Measurements from ENCODE around the gene ATP2A3. TPM values are rescaled to one million over a fixed set of nuclear protein-coding genes. Genes with fewer than 3 reads are reported as not detected.

ATP2A3 gene
- polyA plus RNA-seq, 1 donor from 2014 or later, result not detected

DNA sequence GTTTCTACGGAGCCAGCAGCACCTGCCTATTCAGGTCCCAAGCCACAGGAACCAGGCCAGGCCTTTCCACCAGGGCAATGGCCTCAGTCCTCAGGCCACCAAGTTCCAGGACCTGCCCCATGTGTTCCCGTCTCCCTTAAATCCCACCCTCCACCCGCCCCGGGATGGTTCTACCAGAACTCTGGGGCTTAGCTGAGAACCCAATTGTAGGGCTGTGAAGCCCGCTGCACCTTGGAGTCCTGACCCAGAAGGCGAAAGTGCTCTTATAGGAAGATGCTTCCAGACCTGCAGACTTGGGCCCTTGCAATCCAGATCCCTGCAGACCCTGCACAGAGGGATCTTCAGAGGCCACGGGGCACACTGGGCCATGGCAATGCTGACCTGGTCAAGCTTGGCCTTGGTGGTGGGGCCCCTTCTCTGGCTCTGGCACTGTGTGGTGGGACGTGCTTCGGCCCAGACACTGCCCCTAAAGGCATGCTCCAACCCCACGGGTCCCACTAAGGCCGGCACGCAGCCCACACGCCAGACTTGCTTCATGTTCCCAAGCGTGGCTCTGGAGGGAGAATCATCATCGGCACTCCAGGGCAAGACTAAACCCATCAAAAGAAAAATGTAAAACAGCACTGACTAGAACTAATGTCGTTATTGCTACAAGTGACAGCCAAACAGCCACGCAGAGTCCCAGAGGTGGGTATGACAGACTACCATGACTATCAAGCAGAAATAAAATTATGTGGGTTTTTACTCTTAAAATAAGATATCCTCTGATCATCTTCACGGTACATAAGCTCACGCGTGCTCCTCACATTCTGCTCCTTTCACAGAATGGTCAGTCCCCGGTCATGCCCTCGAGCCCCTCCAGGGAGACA, 41.3 kb upstream of the ATP2A3 start:
- no peak overlapping the region for H3K4me2 ChIP-seq (ENCODE audit: low read length)
- H2AFZ ChIP-seq (ENCODE audit: low read depth, low read length), result no peak overlapping the region
- no peak overlapping the region for H3K9ac ChIP-seq (ENCODE audit: low read length)
- no peaks in the 10 kb centered on the region for H3F3A ChIP-seq (ENCODE audit: insufficient read depth, low read length, poor library complexity, severe bottlenecking)
- no peaks in the 10 kb centered on the region for H3K9me2 ChIP-seq (ENCODE audit: insufficient read depth, low read length)
- H3K27ac ChIP-seq (ENCODE audit: low read length), result no peak overlapping the region
- no peak for TF ChIP-seq EP300 (conservative IDR thresholded peaks at IDR 0.05; ENCODE audit: poor library complexity, severe bottlenecking)
- TF ChIP-seq SMC3 (conservative IDR thresholded peaks at IDR 0.05; ENCODE audit: poor library complexity), result no peak
- TF ChIP-seq, protein P1, sequence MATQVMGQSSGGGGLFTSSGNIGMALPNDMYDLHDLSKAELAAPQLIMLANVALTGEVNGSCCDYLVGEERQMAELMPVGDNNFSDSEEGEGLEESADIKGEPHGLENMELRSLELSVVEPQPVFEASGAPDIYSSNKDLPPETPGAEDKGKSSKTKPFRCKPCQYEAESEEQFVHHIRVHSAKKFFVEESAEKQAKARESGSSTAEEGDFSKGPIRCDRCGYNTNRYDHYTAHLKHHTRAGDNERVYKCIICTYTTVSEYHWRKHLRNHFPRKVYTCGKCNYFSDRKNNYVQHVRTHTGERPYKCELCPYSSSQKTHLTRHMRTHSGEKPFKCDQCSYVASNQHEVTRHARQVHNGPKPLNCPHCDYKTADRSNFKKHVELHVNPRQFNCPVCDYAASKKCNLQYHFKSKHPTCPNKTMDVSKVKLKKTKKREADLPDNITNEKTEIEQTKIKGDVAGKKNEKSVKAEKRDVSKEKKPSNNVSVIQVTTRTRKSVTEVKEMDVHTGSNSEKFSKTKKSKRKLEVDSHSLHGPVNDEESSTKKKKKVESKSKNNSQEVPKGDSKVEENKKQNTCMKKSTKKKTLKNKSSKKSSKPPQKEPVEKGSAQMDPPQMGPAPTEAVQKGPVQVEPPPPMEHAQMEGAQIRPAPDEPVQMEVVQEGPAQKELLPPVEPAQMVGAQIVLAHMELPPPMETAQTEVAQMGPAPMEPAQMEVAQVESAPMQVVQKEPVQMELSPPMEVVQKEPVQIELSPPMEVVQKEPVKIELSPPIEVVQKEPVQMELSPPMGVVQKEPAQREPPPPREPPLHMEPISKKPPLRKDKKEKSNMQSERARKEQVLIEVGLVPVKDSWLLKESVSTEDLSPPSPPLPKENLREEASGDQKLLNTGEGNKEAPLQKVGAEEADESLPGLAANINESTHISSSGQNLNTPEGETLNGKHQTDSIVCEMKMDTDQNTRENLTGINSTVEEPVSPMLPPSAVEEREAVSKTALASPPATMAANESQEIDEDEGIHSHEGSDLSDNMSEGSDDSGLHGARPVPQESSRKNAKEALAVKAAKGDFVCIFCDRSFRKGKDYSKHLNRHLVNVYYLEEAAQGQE (IDR thresholded peaks at IDR 0.05; ENCODE audit: borderline replicate concordance), result no peak
- no peak for TF ChIP-seq POLR2AphosphoS5 (IDR thresholded peaks at IDR 0.05)
- H3K79me2 ChIP-seq (replicated peaks; ENCODE audit: insufficient read depth, low read length), result no peaks in the 10 kb centered on the region
- no peaks in the 10 kb centered on the region for H3K27me3 ChIP-seq (ENCODE audit: insufficient read depth, low read depth, low read length)
- H4K20me1 ChIP-seq (ENCODE audit: insufficient read depth), result no peaks in the 10 kb centered on the region
- no peaks in the 10 kb centered on the region for H3K36me3 ChIP-seq (ENCODE audit: insufficient read depth, low read length)
- H3K4me3 ChIP-seq (ENCODE audit: low read length), result no peak overlapping the region
- no peaks in the 10 kb centered on the region for H3K9me3 ChIP-seq (ENCODE audit: low read length)

DNA sequence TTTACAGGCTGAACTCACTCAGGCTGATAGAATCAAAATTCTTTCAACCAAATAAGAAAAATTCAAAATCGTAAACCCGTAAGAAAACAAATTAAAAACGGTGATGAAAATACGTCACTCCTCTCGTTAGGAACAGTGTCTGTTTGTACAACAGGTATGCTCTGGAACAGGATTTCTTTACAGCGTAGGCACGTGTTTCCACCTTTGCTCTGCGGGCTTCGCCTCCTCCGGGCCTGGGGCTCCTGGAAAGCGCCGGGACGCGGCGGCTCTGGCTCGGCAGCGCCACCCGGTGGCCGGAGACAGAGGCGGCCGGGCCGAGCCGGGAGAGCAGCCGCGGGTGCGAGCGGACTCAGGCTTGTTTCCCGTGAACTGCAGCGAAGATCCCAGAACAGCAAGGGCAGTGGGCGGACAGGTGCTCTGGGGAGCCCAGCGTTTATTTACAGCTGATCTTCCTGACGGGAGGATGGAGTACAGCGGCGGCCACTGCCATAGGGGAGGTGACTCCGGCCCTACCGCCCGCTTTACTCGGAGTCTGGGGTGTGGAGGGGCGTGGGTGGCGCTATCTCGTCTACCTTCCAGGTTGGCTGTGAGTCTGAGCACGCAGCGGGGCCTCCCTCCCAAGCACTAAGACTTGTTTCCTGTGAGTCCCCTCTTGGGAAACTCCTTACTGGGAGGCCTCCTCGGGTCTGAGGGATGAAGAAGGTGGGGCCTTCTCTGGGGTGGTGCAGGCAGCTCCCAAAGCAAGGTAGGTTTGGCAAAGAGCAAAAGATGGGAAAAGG, 40.5 kb upstream of the ATP2A3 start:
- no peaks in the 10 kb centered on the region for H3K9me3 ChIP-seq (ENCODE audit: low read length)
- H4K20me1 ChIP-seq (ENCODE audit: insufficient read depth), result no peaks in the 10 kb centered on the region
- no peaks in the 10 kb centered on the region for H3K9me2 ChIP-seq (ENCODE audit: insufficient read depth, low read length)
- no peaks in the 10 kb centered on the region for H3K36me3 ChIP-seq (ENCODE audit: insufficient read depth, low read length)
- H3F3A ChIP-seq (ENCODE audit: insufficient read depth, low read length, poor library complexity, severe bottlenecking), result no peaks in the 10 kb centered on the region
- H3K27me3 ChIP-seq (ENCODE audit: insufficient read depth, low read depth, low read length), result no peaks in the 10 kb centered on the region
- no peak overlapping the region for H3K4me2 ChIP-seq (ENCODE audit: low read length)
- H3K27ac ChIP-seq (ENCODE audit: low read length), result no peak overlapping the region
- TF ChIP-seq RAD21 (conservative IDR thresholded peaks at IDR 0.05) (peak; percentile 65), SMC3 (conservative IDR thresholded peaks at IDR 0.05; ENCODE audit: poor library complexity) (peak; percentile 76), TAF1 (IDR thresholded peaks at IDR 0.05; ENCODE audit: low read depth) (no peak)
- TF ChIP-seq, protein P2, sequence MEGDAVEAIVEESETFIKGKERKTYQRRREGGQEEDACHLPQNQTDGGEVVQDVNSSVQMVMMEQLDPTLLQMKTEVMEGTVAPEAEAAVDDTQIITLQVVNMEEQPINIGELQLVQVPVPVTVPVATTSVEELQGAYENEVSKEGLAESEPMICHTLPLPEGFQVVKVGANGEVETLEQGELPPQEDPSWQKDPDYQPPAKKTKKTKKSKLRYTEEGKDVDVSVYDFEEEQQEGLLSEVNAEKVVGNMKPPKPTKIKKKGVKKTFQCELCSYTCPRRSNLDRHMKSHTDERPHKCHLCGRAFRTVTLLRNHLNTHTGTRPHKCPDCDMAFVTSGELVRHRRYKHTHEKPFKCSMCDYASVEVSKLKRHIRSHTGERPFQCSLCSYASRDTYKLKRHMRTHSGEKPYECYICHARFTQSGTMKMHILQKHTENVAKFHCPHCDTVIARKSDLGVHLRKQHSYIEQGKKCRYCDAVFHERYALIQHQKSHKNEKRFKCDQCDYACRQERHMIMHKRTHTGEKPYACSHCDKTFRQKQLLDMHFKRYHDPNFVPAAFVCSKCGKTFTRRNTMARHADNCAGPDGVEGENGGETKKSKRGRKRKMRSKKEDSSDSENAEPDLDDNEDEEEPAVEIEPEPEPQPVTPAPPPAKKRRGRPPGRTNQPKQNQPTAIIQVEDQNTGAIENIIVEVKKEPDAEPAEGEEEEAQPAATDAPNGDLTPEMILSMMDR (IDR thresholded peaks at IDR 0.05; ENCODE audit: poor library complexity, severe bottlenecking), result peak; percentile 70
- no peaks in the 10 kb centered on the region for H3K79me2 ChIP-seq (replicated peaks; ENCODE audit: insufficient read depth, low read length)
- no peak overlapping the region for H3K4me3 ChIP-seq (ENCODE audit: low read length)
- no peak overlapping the region for H2AFZ ChIP-seq (ENCODE audit: low read depth, low read length)
- no peak overlapping the region for H3K9ac ChIP-seq (ENCODE audit: low read length)

Data from neural cell (in vitro differentiated cells).